ENCODE measurements around the gene HDAC4.

GRCh38 chr2:239200646-239201530 lies 199.9 kb downstream of the HDAC4 start:
- TF ChIP-seq ZNF121 (CRISPR knock-in tag; IDR thresholded peaks at IDR 0.05) = no peak
- TF ChIP-seq, protein P1, sequence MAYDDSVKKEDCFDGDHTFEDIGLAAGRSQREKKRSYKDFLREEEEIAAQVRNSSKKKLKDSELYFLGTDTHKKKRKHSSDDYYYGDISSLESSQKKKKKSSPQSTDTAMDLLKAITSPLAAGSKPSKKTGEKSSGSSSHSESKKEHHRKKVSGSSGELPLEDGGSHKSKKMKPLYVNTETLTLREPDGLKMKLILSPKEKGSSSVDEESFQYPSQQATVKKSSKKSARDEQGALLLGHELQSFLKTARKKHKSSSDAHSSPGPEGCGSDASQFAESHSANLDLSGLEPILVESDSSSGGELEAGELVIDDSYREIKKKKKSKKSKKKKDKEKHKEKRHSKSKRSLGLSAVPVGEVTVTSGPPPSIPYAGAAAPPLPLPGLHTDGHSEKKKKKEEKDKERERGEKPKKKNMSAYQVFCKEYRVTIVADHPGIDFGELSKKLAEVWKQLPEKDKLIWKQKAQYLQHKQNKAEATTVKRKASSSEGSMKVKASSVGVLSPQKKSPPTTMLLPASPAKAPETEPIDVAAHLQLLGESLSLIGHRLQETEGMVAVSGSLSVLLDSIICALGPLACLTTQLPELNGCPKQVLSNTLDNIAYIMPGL (CRISPR knock-in tag; IDR thresholded peaks at IDR 0.05) = no peak
- TF ChIP-seq, protein P2, sequence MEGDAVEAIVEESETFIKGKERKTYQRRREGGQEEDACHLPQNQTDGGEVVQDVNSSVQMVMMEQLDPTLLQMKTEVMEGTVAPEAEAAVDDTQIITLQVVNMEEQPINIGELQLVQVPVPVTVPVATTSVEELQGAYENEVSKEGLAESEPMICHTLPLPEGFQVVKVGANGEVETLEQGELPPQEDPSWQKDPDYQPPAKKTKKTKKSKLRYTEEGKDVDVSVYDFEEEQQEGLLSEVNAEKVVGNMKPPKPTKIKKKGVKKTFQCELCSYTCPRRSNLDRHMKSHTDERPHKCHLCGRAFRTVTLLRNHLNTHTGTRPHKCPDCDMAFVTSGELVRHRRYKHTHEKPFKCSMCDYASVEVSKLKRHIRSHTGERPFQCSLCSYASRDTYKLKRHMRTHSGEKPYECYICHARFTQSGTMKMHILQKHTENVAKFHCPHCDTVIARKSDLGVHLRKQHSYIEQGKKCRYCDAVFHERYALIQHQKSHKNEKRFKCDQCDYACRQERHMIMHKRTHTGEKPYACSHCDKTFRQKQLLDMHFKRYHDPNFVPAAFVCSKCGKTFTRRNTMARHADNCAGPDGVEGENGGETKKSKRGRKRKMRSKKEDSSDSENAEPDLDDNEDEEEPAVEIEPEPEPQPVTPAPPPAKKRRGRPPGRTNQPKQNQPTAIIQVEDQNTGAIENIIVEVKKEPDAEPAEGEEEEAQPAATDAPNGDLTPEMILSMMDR (IDR thresholded peaks at IDR 0.05) = no peak
- TF ChIP-seq, protein P3, sequence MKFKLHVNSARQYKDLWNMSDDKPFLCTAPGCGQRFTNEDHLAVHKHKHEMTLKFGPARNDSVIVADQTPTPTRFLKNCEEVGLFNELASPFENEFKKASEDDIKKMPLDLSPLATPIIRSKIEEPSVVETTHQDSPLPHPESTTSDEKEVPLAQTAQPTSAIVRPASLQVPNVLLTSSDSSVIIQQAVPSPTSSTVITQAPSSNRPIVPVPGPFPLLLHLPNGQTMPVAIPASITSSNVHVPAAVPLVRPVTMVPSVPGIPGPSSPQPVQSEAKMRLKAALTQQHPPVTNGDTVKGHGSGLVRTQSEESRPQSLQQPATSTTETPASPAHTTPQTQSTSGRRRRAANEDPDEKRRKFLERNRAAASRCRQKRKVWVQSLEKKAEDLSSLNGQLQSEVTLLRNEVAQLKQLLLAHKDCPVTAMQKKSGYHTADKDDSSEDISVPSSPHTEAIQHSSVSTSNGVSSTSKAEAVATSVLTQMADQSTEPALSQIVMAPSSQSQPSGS (CRISPR knock-in tag; IDR thresholded peaks at IDR 0.05; ENCODE audit: borderline replicate concordance, low read depth) = no peak
- TF ChIP-seq MAX (CRISPR knock-in tag; IDR thresholded peaks at IDR 0.05) = no peak
- no peak for TF ChIP-seq FOXJ3 (CRISPR knock-in tag; IDR thresholded peaks at IDR 0.05; ENCODE audit: borderline replicate concordance)

Measured in WTC11 (cell line).